ENCODE measurements around the gene HNRNPD.

DNA sequence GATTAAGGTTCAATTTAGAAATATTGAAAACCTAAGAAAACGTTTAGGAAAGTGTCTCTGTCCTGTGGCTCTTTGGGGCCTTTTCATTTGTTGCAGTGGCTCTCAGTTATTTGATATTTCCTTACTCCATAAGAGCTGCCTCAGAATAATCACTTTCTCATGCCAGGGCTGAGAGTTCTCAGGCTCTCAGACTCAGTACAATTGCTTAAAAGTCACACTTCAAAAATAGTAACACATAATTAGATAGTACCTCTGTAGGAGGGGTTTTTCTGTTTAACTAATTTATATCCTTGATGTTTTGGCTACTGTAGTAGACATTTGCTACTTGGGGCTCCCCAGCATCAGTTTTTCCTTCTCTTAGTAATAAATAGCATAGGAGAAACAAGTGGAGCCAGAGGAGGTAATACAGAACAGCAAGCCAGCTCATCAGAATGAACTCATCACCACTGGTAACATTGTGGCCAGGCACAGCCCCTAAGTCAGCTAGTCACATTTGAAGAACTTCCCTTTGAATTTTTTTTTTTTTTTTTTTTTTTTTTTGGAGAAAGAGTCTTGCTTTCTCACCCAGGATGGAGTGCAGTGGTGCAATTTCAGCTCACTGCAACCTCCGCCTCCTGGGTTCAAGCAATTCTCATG lies 8.0 kb upstream of the HNRNPD start:
- TF ChIP-seq, protein P1, sequence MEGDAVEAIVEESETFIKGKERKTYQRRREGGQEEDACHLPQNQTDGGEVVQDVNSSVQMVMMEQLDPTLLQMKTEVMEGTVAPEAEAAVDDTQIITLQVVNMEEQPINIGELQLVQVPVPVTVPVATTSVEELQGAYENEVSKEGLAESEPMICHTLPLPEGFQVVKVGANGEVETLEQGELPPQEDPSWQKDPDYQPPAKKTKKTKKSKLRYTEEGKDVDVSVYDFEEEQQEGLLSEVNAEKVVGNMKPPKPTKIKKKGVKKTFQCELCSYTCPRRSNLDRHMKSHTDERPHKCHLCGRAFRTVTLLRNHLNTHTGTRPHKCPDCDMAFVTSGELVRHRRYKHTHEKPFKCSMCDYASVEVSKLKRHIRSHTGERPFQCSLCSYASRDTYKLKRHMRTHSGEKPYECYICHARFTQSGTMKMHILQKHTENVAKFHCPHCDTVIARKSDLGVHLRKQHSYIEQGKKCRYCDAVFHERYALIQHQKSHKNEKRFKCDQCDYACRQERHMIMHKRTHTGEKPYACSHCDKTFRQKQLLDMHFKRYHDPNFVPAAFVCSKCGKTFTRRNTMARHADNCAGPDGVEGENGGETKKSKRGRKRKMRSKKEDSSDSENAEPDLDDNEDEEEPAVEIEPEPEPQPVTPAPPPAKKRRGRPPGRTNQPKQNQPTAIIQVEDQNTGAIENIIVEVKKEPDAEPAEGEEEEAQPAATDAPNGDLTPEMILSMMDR (IDR thresholded peaks at IDR 0.05), result no peak
- no peak for TF ChIP-seq POLR2A (IDR thresholded peaks at IDR 0.05)
